Mesenchymal stem cell (in vitro differentiated cells and primary cell): ENCODE data around the gene SEC11A.
"Not testable (repeated sequence)": the region's sequence is repeated elsewhere in the genome, so short reads cannot be mapped to it uniquely, and the experiment has no call there.

ENCODE experiments used
- DNase-seq: peaks from one replicate; pipeline ENCODE4 v3.0.0-alpha.2; 2013
- H2AFZ ChIP-seq: one replicate; pipeline ENCODE4 v1.6.1; 2013; ENCODE audit warnings: low read depth, mild to moderate bottlenecking, control low read depth, inconsistent platforms, low read length, moderate library complexity
- H2AK5ac ChIP-seq: 2 replicates; pipeline ENCODE4 v1.6.1; 2013; ENCODE audit warnings: low read length, moderate library complexity, mild to moderate bottlenecking, inconsistent platforms; ENCODE audit not compliant: severe bottlenecking
- H2BK120ac ChIP-seq: one replicate; pipeline ENCODE4 v1.6.1; 2013; ENCODE audit warnings: low read depth, mild to moderate bottlenecking, inconsistent platforms, low read length, moderate library complexity
- H2BK12ac ChIP-seq, 2 experiments: one replicate each; pipeline ENCODE4 v1.6.1; 2013; ENCODE audit warnings: inconsistent platforms in 2 of 2, low read length in 2 of 2, mild to moderate bottlenecking in 2 of 2, moderate library complexity in 2 of 2, control low read depth in 1 of 2
- H2BK15ac ChIP-seq: one replicate; pipeline ENCODE4 v1.6.1; 2013; ENCODE audit warnings: mild to moderate bottlenecking, low read depth, inconsistent platforms; ENCODE audit not compliant: poor library complexity, severe bottlenecking
- H2BK5ac ChIP-seq: 2 replicates; pipeline ENCODE4 v1.6.1; 2013; ENCODE audit warnings: low read depth, mild to moderate bottlenecking, low read length, control low read depth, inconsistent platforms; ENCODE audit not compliant: poor library complexity, severe bottlenecking
- H3K14ac ChIP-seq, 2 experiments: one replicate each; pipeline ENCODE4 v1.6.1; 2013; ENCODE audit warnings: inconsistent platforms in 2 of 2, low read length in 2 of 2, control low read depth in 1 of 2, mild to moderate bottlenecking in 1 of 2, moderate library complexity in 1 of 2
- H3K18ac ChIP-seq, 2 experiments: one replicate each; pipeline ENCODE4 v1.6.1; 2013; ENCODE audit warnings: inconsistent platforms in 2 of 2, low read length in 2 of 2, control low read depth in 1 of 2, low read depth in 1 of 2, mild to moderate bottlenecking in 1 of 2
- H3K23ac ChIP-seq, 2 experiments: one replicate each; pipeline ENCODE4 v1.6.1; 2013; ENCODE audit warnings: inconsistent platforms in 2 of 2, low read length in 2 of 2, mild to moderate bottlenecking in 2 of 2, moderate library complexity in 2 of 2, control low read depth in 1 of 2
- H3K27ac ChIP-seq: 2 replicates; pipeline ENCODE4 v1.5.1; 2013; ENCODE audit warnings: mild to moderate bottlenecking, moderate library complexity, low read length, control low read depth, inconsistent platforms; ENCODE audit not compliant: poor library complexity, severe bottlenecking
- H3K27me3 ChIP-seq, 2 experiments: 2 replicates each; pipeline versions ENCODE4 v1.6.1 to v1.7.0; 2013; ENCODE audit warnings: low read length in 2 of 2, mild to moderate bottlenecking in 2 of 2, moderate library complexity in 2 of 2, control low read depth in 1 of 2, inconsistent platforms in 1 of 2; ENCODE audit not compliant: control insufficient read depth in 1 of 2, insufficient read depth in 1 of 2
- H3K36me3 ChIP-seq, 2 experiments: 2 replicates each; pipeline versions ENCODE4 v1.6.1 to v1.7.0; 2013; ENCODE audit warnings: low read length in 2 of 2, control low read depth in 1 of 2, inconsistent platforms in 1 of 2, low read depth in 1 of 2, mild to moderate bottlenecking in 1 of 2; ENCODE audit not compliant: insufficient read depth in 2 of 2, control insufficient read depth in 1 of 2
- H3K4ac ChIP-seq, 2 experiments: one replicate each; pipeline ENCODE4 v1.6.1; 2013; ENCODE audit warnings: inconsistent platforms in 2 of 2, low read length in 2 of 2, mild to moderate bottlenecking in 2 of 2, moderate library complexity in 2 of 2, control low read depth in 1 of 2, low read depth in 1 of 2
- H3K4me1 ChIP-seq: 2 replicates; pipeline ENCODE4 v1.6.1; 2013; ENCODE audit warnings: low read depth, low read length, control low read depth; ENCODE audit not compliant: control insufficient read depth, insufficient read depth
- H3K4me2 ChIP-seq: 2 replicates; pipeline ENCODE4 v1.6.1; 2013; ENCODE audit warnings: low read length, mild to moderate bottlenecking, inconsistent platforms; ENCODE audit not compliant: poor library complexity, severe bottlenecking
- H3K4me3 ChIP-seq, 2 experiments: 2 replicates each; pipeline versions ENCODE4 v1.5.1 to v1.7.0; 2013; ENCODE audit warnings: low read length in 2 of 2, mild to moderate bottlenecking in 2 of 2, control low read depth in 1 of 2, low read depth in 1 of 2; ENCODE audit not compliant: insufficient read depth in 1 of 2
- H3K79me1 ChIP-seq: replicated peaks from 2 replicates; pipeline ENCODE4 v1.6.1; 2013; ENCODE audit warnings: mild to moderate bottlenecking, control low read depth, low read length, inconsistent platforms; ENCODE audit not compliant: poor library complexity, severe bottlenecking
- H3K9ac ChIP-seq: 2 replicates; pipeline ENCODE4 v1.7.0; 2013; ENCODE audit warnings: mild to moderate bottlenecking, low read length, moderate library complexity
- H3K9me3 ChIP-seq: 2 replicates; pipeline ENCODE4 v1.7.0; 2013; ENCODE audit warnings: mild to moderate bottlenecking, low read length; ENCODE audit not compliant: control insufficient read depth
- H4K8ac ChIP-seq: one replicate; pipeline ENCODE4 v1.6.1; 2013; ENCODE audit warnings: inconsistent platforms, mild to moderate bottlenecking, low read length, moderate library complexity
- H4K91ac ChIP-seq: one replicate; pipeline ENCODE4 v1.6.1; 2013; ENCODE audit warnings: mild to moderate bottlenecking, low read length, inconsistent platforms
- WGBS: methylation state at CpG from one replicate; pipeline ENCODE4 v1.1.7; 2013; ENCODE audit warnings: mixed read lengths; 5-methylcytosine and 5-hydroxymethylcytosine counted together

Gene SEC11A

GRCh38 chr15:84642640-84643039 is 73.3 kb downstream of the SEC11A start:
- H3K27me3 ChIP-seq, H3K9ac ChIP-seq, H2BK120ac ChIP-seq, H3K4ac ChIP-seq, H2AK5ac ChIP-seq, H2BK12ac ChIP-seq, H2AFZ ChIP-seq, H3K27ac ChIP-seq, H3K4me1 ChIP-seq, H3K23ac ChIP-seq, H3K9me3 ChIP-seq, DNase-seq, H3K18ac ChIP-seq, H4K8ac ChIP-seq, H3K4me2 ChIP-seq, H2BK5ac ChIP-seq, H2BK15ac ChIP-seq, H3K14ac ChIP-seq, H3K4me3 ChIP-seq, H4K91ac ChIP-seq: not testable (repeated sequence)
- H3K36me3 ChIP-seq: peaks cover 71 to 93% of the 10 kb centered on the region in 2 experiments
- H3K79me1 ChIP-seq: peaks cover 21% of the 10 kb centered on the region
- WGBS: 69% methylated on average over 2 of the region's 2 CpGs

DNA sequence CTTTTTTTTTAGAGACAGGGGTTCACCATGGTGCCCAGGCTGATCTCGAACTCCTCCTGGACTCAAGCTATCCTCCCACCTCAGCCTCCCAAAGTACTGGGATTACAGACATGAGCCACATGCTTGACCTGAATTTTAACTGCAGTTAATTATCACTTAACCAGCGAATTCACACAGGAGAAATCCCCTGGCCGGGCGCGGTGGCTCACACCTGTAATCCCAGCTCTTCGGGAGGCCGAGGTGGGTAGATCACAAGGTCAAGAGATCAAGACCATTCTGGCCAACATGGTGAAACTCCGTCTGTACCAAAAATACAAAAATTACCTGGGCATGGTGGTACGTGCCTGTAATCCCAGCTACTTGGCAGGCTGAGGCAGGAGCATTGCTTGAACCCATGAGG is 74.1 kb downstream of the SEC11A start:
- H3K27ac ChIP-seq, H3K4me3 ChIP-seq, H2BK5ac ChIP-seq, H3K27me3 ChIP-seq, H2AK5ac ChIP-seq, H3K9ac ChIP-seq, H3K14ac ChIP-seq, H3K4me2 ChIP-seq, H4K91ac ChIP-seq, H2BK120ac ChIP-seq, H3K4ac ChIP-seq, H3K4me1 ChIP-seq, DNase-seq, H3K18ac ChIP-seq, H4K8ac ChIP-seq, H3K9me3 ChIP-seq, H2AFZ ChIP-seq, H3K23ac ChIP-seq, H2BK15ac ChIP-seq, H2BK12ac ChIP-seq: not testable (repeated sequence)
- WGBS: 96% methylated on average over 9 of the region's 9 CpGs
- H3K36me3 ChIP-seq: peaks cover 66 to 88% of the 10 kb centered on the region in 2 experiments
- peaks cover 23% of the 10 kb centered on the region for H3K79me1 ChIP-seq

DNA sequence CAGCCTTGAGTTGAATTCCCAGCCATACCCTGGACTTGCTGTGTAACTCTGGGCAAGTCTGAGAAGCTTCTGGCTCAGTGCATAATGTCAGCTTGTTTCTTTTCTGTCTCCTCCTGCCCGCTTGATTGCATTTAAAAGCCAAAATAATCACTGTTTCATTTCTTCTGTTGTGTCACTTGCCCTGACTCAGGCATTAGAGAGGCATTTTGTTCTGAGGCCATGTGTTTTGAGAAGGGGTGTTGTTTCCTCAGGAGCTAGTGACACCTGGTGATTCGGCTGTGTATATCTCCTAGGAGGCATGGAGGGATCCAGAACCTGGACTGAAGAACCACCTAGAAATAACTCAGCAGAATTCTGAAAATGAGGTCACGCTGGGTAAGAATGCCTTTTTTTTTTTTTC is 77.8 kb downstream of the SEC11A start:
- Histone ChIP-seq H2BK5ac (no peak overlapping the region), H2BK120ac (no peak overlapping the region), H3K79me1 (peaks cover 19% of the 10 kb centered on the region), H3K14ac (no peak overlapping the region), H2AK5ac (no peak overlapping the region), H3K4ac (no peak overlapping the region), H3K4me3 (no peak overlapping the region), H3K4me2 (no peak overlapping the region), H3K4me1 (peaks cover 4% of the 10 kb centered on the region), H4K91ac (no peak overlapping the region), H3K36me3 (peaks cover 39 to 69% of the 10 kb centered on the region in 2 experiments), H3K23ac (no peak overlapping the region), H3K27me3 (no peaks in the 10 kb centered on the region), H2BK15ac (no peak overlapping the region), H3K9ac (peak overlapping the region; percentile 19), H3K18ac (no peak overlapping the region), H3K27ac (no peak overlapping the region), H4K8ac (no peak overlapping the region), H2BK12ac (no peak overlapping the region), H2AFZ (no peak overlapping the region), H3K9me3 (no peaks in the 10 kb centered on the region)
- 88% methylated on average over 1 of the region's 3 CpGs for WGBS
- no peak for DNase-seq

- Histone ChIP-seq H3K4me2 (peak overlapping the region; percentile 96), H2AFZ (no peak overlapping the region), H2BK12ac (no peak overlapping the region), H3K4me3 (peak overlapping the region; percentile 70 to 93), H4K8ac (no peak overlapping the region), H3K9ac (peak overlapping the region; percentile 84), H3K23ac (peak overlapping the region in 1 of 2 experiments; percentile 37), H3K18ac (peak overlapping the region in 1 of 2 experiments; percentile 86), H3K27me3 (no peaks in the 10 kb centered on the region), H2BK15ac (no peak overlapping the region), H3K4me1 (peaks cover 13% of the 10 kb centered on the region), H4K91ac (no peak overlapping the region), H3K36me3 (peaks cover 7 to 32% of the 10 kb centered on the region in 2 experiments), H3K4ac (peak overlapping the region; percentile 42 to 60), H3K14ac (no peak overlapping the region), H2AK5ac (no peak overlapping the region), H3K9me3 (no peaks in the 10 kb centered on the region), H2BK120ac (no peak overlapping the region), H3K79me1 (peaks cover 23% of the 10 kb centered on the region), H2BK5ac (no peak overlapping the region), H3K27ac (no peak overlapping the region)
- peak; percentile 8 for DNase-seq
- WGBS: 27% methylated on average over 19 of the region's 23 CpGs
Measured at GRCh38 chr15:84634228-84634837, 81.6 kb downstream of the SEC11A start.
